NCI-H1694 treated with DMSO at 0.1 percent for 48 hours (cell line): ENCODE measurements around the gene SLC6A18.

Source experiments
- DNase-seq: peaks from one replicate; lab custom pipeline; 2025; lab: John Stamatoyannopoulos, UW

The SLC6A18 gene

GRCh38 chr5:1231354-1231905, 6.2 kb downstream of the SLC6A18 start:
- peak; percentile 76 for DNase-seq

GRCh38 chr5:1232780-1233179, 7.6 kb downstream of the SLC6A18 start:
- DNase-seq: no peak

- peak; percentile 11 for DNase-seq
These were observed 10.2 kb downstream of the SLC6A18 start for GRCh38 chr5:1235379-1235778.

GRCh38 chr5:1235838-1236237, 10.7 kb downstream of the SLC6A18 start:
- no peak for DNase-seq

- no peak for DNase-seq
These were observed 14.5 kb downstream of the SLC6A18 start for GRCh38 chr5:1239505-1240251.

GRCh38 chr5:1240496-1241260, 15.5 kb downstream of the SLC6A18 start:
- DNase-seq: no peak

- no peak for DNase-seq
These were observed 16.4 kb downstream of the SLC6A18 start for GRCh38 chr5:1241509-1242080.

GRCh38 chr5:1242733-1243486, 17.7 kb downstream of the SLC6A18 start:
- DNase-seq: no peak

GRCh38 chr5:1243487-1244130, 18.4 kb downstream of the SLC6A18 start:
- DNase-seq: no peak

GRCh38 chr5:1244255-1244654, 19.1 kb downstream of the SLC6A18 start:
- DNase-seq: no peak

- no peak for DNase-seq
These were observed 19.8 kb downstream of the SLC6A18 start for GRCh38 chr5:1244976-1245375.

GRCh38 chr5:1245905-1246576, 20.9 kb downstream of the SLC6A18 start:
- no peak for DNase-seq

- no peak for DNase-seq
These were observed 21.7 kb downstream of the SLC6A18 start for GRCh38 chr5:1246711-1247431.

- no peak for DNase-seq
These were observed 22.6 kb downstream of the SLC6A18 start for GRCh38 chr5:1247811-1248210.

GRCh38 chr5:1249366-1250280, 24.4 kb downstream of the SLC6A18 start:
- DNase-seq: no peak

GRCh38 chr5:1251678-1252580, 26.7 kb downstream of the SLC6A18 start:
- no peak for DNase-seq

GRCh38 chr5:1252681-1253080, 27.5 kb downstream of the SLC6A18 start:
- no peak for DNase-seq

GRCh38 chr5:1253456-1254105, 28.4 kb downstream of the SLC6A18 start:
- DNase-seq: no peak
